Measurements from ENCODE around the gene C11orf54.

C11orf54 gene

GRCh38 chr11:93741094-93741881 is at the start of gene C11orf54, which contains the start of gene TAF1D:
Gene C11orf54 (plus strand): TSS chr11:93741672. CDS start chr11:93747394, 5,722 bp downstream.
Gene TAF1D (minus strand): TSS chr11:93741495. CDS start chr11:93739304, 2,191 bp downstream.
- DNase-seq: peak; percentile 98

- DNase-seq: no peak
Measured at GRCh38 chr11:93694109-93694508, 47.4 kb upstream of the C11orf54 start.

- no peak for DNase-seq
Measured at GRCh38 chr11:93694557-93694956, 46.9 kb upstream of the C11orf54 start.

- DNase-seq: no peak
Measured at GRCh38 chr11:93697611-93698010, 43.9 kb upstream of the C11orf54 start.

- DNase-seq: no peak
Measured at GRCh38 chr11:93700830-93701229, 40.6 kb upstream of the C11orf54 start.

- DNase-seq: no peak
Measured at GRCh38 chr11:93704237-93704636, 37.2 kb upstream of the C11orf54 start.

- DNase-seq: no peak
Measured at GRCh38 chr11:93710239-93710638, 31.2 kb upstream of the C11orf54 start.

- no peak for DNase-seq
Measured at GRCh38 chr11:93712678-93713077, 28.8 kb upstream of the C11orf54 start.

- no peak for DNase-seq
Measured at GRCh38 chr11:93715797-93716396, 25.6 kb upstream of the C11orf54 start.

GRCh38 chr11:93717501-93717900 is 24.0 kb upstream of the C11orf54 start:
- DNase-seq: no peak

GRCh38 chr11:93718057-93718563 is 23.4 kb upstream of the C11orf54 start:
- no peak for DNase-seq

- DNase-seq: no peak
Measured at GRCh38 chr11:93719310-93719709, 22.2 kb upstream of the C11orf54 start.

GRCh38 chr11:93720522-93720921 is 20.9 kb upstream of the C11orf54 start:
- no peak for DNase-seq

GRCh38 chr11:93724089-93724488 is 17.4 kb upstream of the C11orf54 start:
- DNase-seq: no peak

GRCh38 chr11:93727985-93728791 is 13.3 kb upstream of the C11orf54 start:
- no peak for DNase-seq

- no peak for DNase-seq
Measured at GRCh38 chr11:93728792-93729128, 12.7 kb upstream of the C11orf54 start.

GRCh38 chr11:93729129-93729616 is 12.3 kb upstream of the C11orf54 start:
- DNase-seq: no peak

GRCh38 chr11:93730108-93731107 is 11.1 kb upstream of the C11orf54 start:
- DNase-seq: no peak

GRCh38 chr11:93732237-93732892 is 9.1 kb upstream of the C11orf54 start:
- DNase-seq: no peak

GRCh38 chr11:93733474-93733873 is 8.0 kb upstream of the C11orf54 start:
- DNase-seq: no peak

Measured in NCI-H446 treated with DMSO at 0.1 percent for 48 hours (cell line).